GM18505 (cell line): ENCODE measurements around the gene ZNF471.

Experiments
- ATAC-seq: cut with Tn5 transposase; IDR thresholded peaks from one replicate; pipeline ENCODE4 v1.9.1; 2021; ENCODE audit not compliant: unreplicated experiment
- POLR2A ChIP-seq: IDR thresholded peaks from 4 replicates; pipeline ENCODE4 v1.6.1; 2011; ENCODE audit warnings: borderline replicate concordance; ENCODE audit not compliant: insufficient read depth, insufficient read length; ENCODE audit errors: extremely low read depth

The ZNF471 gene

DNA sequence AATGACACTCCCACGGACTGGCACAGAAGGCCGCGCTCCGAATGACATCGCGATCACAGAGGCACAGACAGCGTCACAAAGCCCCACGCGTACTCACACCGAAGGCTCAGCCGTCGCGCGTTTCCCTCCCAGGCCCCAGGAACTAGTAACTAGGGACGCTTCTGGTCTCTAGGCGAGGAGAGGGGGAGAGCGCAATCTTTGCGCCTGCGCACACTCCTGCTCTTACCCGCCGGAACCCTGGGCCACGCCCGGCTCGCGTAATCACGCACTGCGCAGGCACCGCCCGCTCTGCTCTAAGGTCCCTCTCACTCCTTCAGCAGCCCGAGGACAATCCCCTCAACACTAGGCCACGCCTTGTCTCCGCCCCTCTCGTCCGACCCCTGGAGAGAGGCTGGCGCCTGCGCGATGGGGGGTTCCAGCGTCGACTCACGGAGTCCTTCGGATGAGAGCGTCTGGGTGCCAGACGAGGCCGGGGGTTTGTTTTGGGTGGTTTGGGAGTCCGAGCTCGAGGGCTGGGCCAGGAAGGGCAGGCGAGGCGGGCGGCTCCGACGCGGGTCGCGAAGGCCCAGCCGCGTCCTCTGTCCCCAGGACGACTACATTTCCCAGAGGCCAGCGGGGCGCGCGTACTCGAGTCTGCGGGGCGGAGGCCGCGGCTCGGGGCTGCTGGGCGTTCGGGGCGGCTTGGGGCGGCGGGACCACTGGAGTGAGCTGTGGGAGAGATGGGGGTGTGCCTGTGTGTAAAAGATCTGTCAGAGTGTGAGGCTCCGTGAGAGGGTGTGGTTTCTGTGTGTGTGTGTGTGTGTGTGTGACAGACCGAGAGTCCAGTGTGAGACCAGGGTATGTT, at the start of gene ZNF471:
Gene ZNF471 (plus strand): TSS at position 410 of the 844 bp plus-strand sequence. CDS start 3,717 bp downstream, outside the sequence.
- no peak for TF ChIP-seq POLR2A
- ATAC-seq: no peak

DNA sequence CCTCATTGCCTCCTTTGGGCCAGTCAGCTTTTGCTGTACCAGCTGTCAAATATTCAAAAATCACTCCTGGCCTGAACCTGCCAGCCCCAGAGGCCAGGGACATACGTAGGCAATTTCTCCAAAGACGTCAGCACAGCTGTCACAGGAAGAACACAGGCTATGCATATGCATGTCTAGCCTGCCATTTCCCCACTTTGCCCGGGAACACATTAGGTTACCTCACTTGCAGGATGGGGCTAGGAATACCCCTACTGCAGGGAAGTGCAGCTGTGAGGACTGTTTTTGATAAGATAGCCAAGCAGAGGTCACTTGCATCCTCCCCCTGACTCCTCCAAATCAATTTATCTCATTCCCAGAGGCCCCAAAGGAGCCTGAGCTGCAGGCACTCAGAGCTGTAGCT, 33.3 kb upstream of the ZNF471 start:
- no peak for TF ChIP-seq POLR2A
- ATAC-seq: no peak

DNA sequence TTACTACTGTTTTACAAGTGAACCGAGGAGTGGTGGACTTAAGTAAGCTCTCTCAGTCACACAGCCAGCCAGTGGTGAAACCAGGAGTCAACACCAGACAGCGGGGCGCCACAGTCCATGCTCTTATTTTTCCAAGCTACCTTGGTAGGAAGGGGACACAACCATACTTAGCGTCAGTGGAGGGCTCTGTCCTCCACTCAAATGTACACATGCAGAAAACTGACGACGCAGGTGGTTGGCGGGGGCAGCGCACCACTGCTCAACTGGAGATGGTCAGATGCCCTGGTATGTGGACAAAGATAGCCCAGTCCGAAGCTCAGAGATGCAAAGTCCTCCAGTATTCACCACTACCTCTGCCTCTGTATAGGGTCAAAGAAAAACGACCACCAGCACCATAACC, 31.6 kb upstream of the ZNF471 start:
- ATAC-seq: no peak
- TF ChIP-seq POLR2A: no peak

DNA sequence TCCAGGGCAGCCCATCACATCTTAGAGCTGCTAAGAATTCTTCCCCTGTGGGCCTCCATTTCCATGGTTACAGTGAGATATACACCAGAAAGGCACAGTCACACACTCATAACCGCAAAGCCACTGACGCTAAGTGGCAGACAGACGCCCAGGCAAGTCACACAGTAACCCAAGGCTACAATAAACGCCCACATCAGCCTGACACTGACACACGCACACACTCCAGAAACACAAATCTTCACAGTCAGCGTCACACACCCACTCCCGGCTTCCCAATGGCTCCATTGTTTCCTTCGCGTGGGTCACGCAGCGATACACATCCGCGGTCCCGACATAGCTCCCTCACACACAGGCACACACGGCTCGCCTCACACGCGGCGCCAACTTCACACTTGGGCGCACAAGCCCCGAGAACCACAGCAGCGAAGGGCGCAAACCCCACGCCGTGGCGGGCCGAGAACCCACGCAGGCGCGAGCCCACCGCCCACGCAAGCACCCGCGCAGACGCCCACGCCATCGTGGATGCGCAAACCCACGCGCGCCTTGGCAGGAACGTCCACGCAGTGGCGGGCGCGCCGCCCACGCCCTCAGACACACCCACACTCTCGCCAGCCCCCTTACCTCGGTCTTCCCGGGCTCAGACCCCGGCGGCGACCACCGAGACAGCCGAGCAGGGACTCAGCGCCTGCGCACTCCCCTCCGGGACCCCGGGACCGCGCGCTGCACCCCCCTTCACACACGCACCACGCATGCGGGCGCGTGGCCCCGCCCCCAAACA, 30.8 kb upstream of the ZNF471 start, which contains the start of gene ZNF667:
Gene ZNF667 (minus strand): TSS at position 695 of the 778 bp plus-strand sequence. CDS start 14,975 bp downstream, outside the sequence.
- ATAC-seq: no peak
- TF ChIP-seq POLR2A: no peak

DNA sequence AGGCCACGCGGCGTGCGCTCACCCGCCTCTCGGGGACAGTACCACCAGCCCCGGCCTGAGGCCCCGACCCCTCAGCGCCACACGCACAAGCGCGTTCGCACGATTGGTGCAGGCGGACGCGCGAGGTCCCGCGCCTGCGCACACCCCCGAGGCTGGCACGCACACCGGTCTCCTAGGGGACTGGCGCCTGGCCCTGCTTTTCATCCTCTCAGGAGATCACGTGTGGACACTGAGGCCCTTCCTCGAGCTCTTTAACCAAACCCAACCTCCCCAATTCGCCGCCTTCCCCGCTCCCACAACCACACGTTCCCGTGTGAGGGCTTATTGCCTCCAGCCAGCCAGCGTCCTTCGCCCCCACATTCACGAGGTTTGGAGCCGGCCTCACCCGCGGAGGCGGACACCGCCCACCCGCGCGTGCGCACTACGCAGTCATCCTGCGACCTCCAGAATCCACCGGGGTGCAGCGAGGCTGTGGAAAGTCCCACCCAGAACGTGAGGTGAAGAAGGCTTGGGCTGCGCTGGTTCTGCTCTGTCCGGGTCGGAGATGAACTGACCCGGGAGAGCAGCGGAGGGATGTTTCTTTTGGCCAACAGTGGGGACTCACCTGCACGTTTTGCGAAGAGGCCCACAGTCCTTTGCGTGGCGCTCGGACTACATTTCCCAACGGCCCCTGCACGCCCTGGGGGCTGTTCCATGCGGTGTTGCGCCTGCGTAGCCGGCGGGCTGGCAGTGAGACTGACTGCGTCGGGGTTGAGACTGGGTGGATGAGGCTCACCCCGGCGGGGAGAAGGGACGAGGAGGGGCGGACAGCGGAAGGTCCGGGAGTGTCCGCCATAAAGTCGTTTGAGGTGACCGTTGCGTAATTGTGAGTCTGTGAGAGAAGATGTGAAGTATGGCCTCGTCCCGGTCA, 30.0 kb upstream of the ZNF471 start:
- no peak for ATAC-seq
- no peak for TF ChIP-seq POLR2A

DNA sequence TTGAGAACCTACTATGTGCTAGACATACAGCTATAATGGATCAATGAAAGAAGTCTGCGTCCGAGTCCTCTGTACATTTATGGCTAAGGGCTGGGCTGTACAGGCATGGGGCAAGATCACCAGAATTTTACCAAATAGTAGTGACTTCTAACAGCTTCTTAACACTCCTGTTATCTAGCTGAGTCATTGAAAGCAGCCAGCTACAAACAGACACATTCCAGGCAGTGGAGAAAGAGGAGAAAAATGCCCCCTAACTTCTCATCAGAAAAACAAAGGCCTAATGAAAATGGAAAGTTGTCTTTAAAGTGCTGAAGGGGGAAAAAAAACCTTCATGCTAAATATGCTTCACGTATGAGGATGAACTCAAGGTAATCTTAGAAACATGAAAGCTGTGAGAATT, 16.3 kb upstream of the ZNF471 start:
- ATAC-seq: no peak
- TF ChIP-seq POLR2A: no peak

DNA sequence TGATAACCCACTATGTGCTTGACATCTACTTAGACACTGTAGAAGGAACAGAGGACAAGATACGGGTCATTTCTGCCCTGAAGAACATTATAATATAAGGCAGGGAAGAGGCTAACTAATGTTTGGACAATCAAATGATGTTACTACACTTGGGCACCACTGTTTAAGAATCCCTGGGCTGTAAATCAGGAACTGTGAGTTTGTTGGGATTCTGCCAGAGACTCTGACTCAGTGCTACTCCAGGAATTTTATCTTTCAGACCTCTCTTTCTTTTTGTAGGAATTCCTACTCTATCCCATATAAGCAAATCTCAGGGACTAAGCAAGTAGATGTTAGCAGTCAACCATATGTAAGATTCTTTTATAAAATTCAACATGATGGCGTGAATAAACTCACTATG, 3.1 kb upstream of the ZNF471 start:
- no peak for ATAC-seq
- TF ChIP-seq POLR2A: no peak

DNA sequence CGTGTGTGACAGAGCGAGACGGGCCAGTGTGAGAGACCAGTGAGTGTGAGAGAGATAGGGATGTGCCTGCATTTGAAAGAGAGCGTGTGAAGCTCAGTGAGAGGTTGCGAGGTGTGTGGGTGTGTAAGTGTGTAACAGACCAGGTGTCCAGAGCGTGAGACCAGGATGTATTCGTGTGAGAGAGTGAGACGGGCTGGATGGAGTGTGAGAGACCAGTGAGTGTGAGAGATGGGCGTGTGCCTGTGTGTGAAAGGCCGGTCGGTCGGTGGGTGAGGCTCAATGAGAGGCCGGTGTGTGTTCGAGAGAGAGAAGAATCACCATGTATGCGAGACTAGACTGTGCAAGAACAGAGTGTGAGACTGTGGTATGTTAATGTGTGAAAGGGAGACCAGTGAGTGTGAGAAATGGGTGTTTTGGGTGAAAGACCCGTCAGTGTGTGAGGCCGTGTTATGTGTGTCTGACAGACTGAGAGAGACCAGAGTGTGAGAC, 679 bp downstream of the ZNF471 start:
- TF ChIP-seq POLR2A: no peak
- ATAC-seq: no peak

DNA sequence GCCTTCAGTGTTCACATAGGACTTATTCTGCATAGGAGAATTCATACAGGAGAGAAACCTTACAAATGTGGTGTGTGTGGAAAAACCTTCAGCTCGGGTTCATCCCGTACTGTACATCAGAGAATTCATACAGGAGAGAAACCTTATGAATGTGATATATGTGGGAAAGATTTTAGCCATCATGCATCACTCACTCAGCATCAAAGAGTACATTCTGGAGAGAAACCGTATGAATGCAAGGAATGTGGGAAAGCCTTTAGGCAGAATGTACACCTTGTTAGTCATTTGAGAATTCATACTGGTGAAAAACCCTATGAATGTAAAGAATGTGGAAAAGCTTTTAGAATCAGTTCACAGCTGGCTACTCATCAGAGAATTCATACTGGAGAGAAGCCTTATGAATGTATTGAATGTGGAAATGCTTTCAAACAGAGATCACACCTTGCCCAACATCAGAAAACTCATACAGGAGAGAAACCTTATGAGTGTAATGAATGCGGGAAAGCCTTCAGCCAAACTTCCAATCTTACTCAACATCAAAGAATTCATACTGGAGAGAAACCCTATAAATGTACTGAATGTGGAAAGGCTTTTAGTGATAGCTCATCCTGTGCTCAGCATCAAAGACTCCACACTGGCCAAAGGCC, 17.7 kb downstream of the ZNF471 start:
- TF ChIP-seq POLR2A: no peak

DNA sequence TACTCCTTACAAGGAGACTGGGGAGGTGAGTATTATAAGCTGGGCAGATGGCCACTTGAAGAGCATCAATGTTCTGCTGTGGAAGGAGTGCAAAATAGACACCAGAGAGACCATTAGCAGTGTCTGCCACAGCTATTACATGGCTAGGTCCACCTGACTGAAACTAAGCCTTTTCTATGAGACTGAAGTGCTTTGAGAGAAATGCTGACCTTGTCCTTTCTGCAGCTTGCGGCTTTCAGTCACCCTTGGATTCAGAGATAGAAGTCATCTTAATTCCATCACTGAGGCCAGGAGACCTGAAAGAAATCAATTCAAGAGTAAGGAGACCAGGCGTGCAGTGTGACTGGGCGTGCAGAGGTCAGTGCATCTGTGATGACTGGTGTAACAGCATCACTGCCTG, 29.8 kb downstream of the ZNF471 start:
- ATAC-seq: no peak
- no peak for TF ChIP-seq POLR2A

More for the DNA sequence above, 17.7 kb downstream of the ZNF471 start:
- ATAC-seq: no peak

DNA sequence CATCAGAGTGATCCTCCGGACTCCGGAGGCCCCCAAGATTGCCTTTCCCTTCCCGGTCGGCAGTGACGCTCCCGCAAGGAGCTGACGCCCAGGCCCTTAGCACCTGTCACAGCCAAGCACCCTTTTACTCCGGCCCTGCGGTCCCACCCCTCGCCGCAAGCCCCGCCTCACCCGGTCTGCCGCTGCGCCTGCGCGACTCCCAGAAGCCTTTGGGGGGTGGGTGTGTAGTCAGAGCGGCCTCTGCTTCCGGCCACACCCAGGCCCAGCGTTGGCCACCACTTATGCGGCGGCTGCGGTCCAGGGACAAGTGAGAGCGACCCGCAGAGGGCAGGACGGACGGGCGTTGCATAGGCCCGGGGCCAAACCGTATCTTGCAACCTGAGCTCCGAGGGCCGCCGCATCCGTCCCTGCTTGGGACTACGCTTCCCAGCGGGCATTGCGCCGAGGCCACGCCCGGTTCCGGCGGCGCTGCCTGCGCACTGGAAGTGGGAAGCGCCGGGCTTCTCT, 30.7 kb downstream of the ZNF471 start:
- ATAC-seq: peak; percentile 85
- no peak for TF ChIP-seq POLR2A

DNA sequence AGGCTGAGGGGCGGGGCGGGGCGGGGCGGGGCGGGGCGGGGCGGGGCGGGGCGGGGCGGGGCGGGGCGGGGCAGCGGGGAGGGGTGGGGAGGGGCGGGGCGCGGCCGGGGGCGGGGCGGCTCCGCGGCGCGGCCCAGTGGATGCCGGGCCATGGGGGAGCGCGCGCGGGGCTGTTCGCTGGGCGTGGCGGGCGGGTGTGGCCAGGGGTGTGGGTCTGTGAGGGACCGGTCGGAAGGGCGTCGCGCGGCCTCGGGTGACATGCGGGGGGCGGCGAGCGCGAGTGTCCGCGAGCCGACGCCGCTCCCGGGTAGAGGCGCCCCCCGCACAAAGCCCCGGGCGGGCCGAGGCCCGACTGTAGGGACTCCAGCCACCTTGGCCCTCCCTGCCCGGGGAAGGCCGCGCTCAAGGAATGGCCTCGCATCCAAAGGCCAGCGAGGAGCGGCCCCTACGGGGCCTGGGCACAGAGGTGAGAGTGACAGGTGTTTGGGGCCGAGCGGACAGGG, 31.2 kb downstream of the ZNF471 start, which contains the start of gene ZFP28:
Gene ZFP28 (plus strand): TSS at position 188 of the 503 bp plus-strand sequence. CDS start 71 bp downstream, at position 259.
- ATAC-seq: peak; percentile 53
- no peak for TF ChIP-seq POLR2A

DNA sequence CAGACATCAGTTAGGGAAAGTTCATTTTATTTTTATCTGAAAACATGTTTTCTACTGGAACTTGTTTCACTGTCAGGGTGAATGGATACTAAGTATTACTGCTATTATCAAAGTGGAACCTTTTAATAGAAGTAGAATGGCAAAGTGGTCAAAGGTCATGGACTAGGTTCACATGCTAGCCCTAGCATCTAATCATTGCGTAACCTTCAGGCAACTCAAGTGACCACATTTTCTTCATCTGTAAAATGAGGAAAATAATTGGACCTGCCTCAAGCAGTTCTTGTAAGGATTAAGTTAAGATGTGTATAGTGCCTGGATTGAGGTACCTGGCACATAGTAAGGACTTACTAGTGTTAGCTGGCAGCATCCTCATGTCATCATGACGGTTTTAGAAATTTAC, 36.1 kb downstream of the ZNF471 start:
- TF ChIP-seq POLR2A: no peak
- ATAC-seq: no peak

DNA sequence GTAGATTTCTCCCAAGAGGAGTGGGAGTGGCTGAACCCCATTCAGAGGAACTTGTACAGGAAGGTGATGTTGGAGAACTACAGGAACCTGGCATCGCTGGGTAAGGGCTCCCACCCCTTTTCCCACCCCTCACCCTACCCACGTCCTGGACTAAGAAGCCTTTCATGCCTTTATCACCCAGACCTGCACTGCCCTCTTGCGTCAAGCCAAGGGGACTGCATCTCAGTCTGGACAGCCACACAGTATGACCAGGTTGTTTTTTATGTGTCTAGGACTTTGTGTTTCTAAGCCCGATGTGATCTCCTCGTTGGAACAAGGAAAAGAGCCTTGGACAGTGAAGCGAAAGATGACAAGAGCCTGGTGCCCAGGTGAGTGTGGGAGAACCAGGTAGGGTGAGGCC, 39.9 kb downstream of the ZNF471 start:
- no peak for ATAC-seq
- TF ChIP-seq POLR2A: no peak
